NCI-H524 treated with DMSO at 0.1 percent for 48 hours (cell line): ENCODE results near the gene ADAT3.

Source experiments
- DNase-seq: peaks from one replicate; lab custom pipeline; 2025; lab: John Stamatoyannopoulos, UW

Gene ADAT3

DNA sequence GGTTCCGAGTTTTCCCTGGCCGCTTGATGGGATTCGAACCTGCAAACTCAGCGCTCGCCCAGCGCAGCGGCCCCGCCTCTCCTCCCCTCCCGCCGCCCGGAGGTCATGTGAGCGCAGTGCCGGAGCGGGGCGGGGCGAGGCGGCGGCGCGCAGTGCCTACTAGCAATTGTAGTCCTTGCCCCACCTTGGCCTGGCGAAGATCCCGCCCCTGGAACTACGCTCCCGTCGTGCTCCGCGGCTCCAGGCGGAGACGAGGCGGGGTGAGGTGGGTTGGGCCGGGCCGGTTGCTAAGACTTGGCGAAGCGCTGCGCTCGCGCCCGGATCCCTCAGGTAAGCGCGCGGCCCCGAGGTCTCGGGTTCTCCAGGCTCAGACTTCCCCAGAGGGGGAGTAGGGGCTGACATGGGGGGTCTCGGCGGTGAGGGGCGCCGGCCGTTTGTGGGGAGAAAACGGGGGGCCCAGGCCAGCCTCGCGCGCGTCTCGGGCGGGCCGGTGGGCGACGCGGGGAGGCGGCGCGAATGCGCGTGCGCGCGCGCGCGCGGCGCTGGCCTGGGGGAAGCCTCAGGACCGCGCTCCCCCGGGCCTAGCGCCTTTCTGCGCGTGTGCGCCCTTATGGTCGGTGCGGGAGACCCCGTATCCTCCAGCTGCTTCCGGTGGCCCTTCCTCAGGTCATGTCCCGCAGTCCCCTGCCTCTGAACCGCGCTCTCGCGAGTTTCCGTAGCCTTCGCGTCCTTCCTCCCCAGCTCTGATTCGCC, at the start of gene ADAT3, which contains the start of gene SCAMP4:
Gene ADAT3, plus strand, starts transcription at position 290 of the 753 bp plus-strand sequence. CDS start 6,649 bp downstream, outside the sequence.
Gene SCAMP4, plus strand, starts transcription at position 290 of the 753 bp plus-strand sequence. CDS start 9,621 bp downstream, outside the sequence.
- DNase-seq, result peak; percentile 92

DNA sequence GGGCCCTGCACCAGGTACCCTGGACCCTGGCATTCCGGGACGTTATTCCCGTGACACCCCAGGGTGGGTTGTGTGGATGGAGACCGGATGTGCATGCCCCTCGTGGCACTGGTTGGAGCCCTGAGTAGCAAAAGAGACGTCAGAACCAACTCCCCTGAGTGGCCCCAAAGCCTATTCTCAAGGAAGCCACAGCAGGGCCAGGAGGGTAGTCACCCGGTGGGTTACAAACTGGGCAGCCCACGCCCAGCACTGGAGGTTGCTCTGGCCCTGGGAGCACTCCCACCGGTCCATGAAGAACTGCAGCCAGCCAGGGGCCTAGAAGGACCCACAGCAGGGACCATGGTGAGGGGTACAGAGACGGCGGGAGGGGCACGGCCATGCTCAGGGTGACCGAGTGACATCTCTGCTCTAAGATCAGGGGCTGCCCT, 49.4 kb upstream of the ADAT3 start:
- DNase-seq, result no peak

- DNase-seq, result no peak
These were observed 48.9 kb upstream of the ADAT3 start for GRCh38 chr19:1856345-1856697.

- no peak for DNase-seq
These were observed 48.2 kb upstream of the ADAT3 start for GRCh38 chr19:1856698-1857603.

GRCh38 chr19:1857648-1858326, 47.4 kb upstream of the ADAT3 start:
- DNase-seq, result no peak

- DNase-seq, result no peak
These were observed 46.7 kb upstream of the ADAT3 start for GRCh38 chr19:1858412-1859081.

DNA sequence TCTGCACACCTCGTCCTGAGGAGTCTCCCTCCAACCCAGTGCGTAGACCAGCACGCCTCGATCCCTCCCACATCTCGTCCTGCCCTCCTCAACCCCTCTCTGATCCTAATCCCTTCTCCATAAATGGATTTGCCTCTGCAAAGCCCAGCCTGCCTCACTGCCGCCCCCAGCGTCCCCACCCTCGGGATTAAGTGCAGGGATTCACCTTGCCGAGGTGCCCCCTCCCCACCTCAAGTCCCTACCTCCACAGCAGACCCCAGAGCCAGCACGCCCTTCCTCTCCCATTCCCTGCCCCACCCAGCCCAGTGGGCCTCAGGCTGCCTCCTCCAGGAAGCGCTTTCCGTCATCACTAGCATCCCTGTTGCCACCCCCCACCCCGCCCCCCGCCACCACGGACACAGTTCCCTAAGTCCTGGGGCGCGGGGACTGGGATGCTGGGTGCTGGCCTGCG, 45.8 kb upstream of the ADAT3 start:
- no peak for DNase-seq

- peak; percentile 37 for DNase-seq
These were observed 45.0 kb upstream of the ADAT3 start for GRCh38 chr19:1860042-1860775.

- peak; percentile 50 for DNase-seq
These were observed 44.2 kb upstream of the ADAT3 start for GRCh38 chr19:1860821-1861598.

DNA sequence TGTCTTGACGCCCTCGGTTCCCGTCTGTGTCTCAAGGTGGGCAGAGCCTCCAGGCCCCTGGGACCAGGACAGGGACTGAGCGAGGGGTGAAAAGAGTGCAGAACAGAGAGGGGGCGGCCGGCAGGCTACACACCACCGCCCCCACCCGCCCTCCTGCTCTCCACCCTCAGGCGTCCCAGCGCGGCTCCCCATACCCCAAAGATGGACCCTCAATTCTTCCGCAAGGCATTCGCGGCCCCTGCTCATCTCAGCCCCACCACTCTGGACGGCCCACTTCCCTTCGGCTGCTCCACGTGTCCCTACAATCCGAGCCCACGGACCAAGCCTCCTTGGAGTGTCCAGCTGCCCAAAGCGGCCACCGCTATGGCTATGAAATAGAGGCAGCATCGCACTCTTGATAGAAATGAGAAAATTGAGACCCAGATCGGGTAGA, 43.6 kb upstream of the ADAT3 start:
- no peak for DNase-seq

GRCh38 chr19:1862068-1862423, 43.2 kb upstream of the ADAT3 start:
- no peak for DNase-seq

- DNase-seq, result no peak
These were observed 42.5 kb upstream of the ADAT3 start for GRCh38 chr19:1862424-1863327.

GRCh38 chr19:1863328-1863637, 41.9 kb upstream of the ADAT3 start, which contains the start of gene KLF16:
KLF16 (minus strand) TSS chr19:1863579; CDS start chr19:1863497, 82 bp downstream.
- DNase-seq, result no peak

- no peak for DNase-seq
These were observed 41.3 kb upstream of the ADAT3 start for GRCh38 chr19:1863638-1864479.

DNA sequence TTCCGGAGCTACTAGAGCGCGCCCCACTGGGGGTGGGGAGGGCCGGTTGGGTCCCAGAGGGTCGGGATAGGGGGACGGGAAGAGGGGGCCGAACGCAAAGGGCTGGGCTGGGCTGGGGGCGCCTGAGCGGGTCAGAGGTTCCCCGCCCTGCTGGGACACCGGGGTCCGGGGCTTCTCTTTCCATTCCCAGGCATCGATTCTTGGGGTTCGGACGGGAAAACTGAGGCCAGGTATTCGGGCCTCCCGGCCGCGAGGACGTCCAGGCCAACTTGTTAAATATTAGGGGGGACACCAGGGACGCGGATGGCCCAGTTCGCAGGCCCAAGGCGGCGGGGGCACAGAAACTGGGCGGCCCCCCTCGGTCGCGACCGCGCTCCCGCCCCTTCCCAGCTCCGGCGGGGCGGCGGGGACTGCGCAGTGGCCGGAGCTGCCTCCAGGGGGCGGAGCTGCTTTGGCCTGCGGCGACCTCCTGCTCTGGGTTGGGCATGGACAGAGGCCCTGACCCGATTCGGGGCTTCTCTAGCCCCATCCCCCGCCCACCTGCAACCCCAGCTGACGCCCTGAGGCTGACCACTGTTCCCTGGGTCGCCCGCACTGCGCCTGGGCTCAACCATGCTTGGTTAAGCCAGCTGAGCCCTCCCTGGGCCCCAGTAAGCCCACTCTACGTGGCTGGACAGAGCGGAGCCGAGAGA, 40.6 kb upstream of the ADAT3 start:
- DNase-seq, result no peak

GRCh38 chr19:1865172-1866010, 39.8 kb upstream of the ADAT3 start:
- no peak for DNase-seq
